ENCODE results near the gene CDH4. TPM values are rescaled to one million over a fixed set of nuclear protein-coding genes. Genes with fewer than 3 reads are reported as not detected.

Gene CDH4
- total and polyA plus RNA-seq, 4 donors, result 0.06 to 0.10 TPM; not detected in 2

DNA sequence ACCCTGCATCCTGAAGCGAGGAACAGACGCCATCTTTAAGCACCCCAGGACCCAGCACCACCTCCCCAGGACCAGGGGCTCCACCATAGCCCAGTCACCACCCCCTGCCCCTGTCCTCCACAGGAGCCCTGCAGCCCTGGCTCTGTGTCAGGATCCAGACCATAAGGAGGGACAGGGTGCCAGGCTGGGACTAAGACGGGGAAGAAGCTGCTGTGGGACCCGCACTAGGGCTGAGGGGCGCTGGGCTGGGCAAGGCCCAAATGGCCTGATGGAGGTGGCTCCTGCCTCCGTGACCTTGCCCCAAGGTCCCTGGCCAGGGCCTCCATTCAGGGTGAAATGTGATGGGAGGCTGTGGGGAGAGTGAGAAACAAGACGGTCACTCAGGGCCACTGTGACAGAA, 428.0 kb downstream of the CDH4 start:
- no peak for DNase-seq

DNA sequence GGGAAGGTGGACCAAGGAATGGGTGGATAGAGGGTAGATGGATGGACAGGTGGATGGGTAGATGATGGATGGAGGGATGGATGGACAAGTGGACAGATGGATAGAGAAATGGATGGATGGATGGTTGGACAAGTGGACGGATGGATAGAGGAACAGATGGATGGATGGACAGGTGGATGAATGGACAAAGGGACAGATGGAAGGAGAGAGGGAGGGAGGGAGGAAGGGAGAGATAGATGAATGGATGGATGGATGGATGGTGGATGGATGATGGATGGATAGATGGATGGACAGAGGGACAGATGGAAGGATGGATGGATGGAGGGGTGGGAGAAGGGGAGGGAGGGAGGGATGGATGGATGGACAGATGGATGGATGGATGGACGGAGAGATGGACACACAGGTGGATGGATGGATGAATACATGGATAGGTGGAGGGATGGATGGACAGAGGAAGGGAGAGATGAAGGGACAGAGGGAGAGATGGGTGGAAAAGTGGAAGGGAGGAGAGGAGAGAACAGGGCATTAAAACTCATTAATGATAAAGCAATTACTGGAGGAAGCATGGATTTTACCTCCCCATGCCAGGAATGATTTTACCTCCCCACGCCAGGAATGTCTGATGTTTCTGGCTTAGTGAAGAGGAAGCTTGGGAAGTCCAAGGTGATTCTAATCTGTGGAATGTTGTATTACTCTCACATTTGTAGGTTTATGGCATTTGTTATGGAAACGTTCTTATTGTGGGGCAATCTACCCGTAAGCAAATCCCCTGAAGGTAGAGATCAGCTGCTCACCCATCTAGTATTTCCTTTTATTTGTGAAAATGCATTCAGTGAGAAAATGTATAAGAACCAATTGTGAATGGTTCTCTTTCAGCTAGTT, 430.3 kb downstream of the CDH4 start:
- no peaks in the 10 kb centered on the region for H3K4me1 ChIP-seq (ENCODE audit: control insufficient read depth in 1 of 2, insufficient read depth in 2 of 2, low read length in 2 of 2)
- H3K9me3 ChIP-seq (ENCODE audit: control insufficient read depth, low read length), result no peaks in the 10 kb centered on the region
- no peak for DNase-seq
- no peaks in the 10 kb centered on the region for H3K36me3 ChIP-seq (ENCODE audit: control insufficient read depth in 1 of 2, insufficient read depth in 2 of 2, low read length in 1 of 2)
- intact Hi-C loops (cut with DNase I), result no loop called here
- H3K27ac ChIP-seq (ENCODE audit: low read depth in 1 of 2, low read length in 2 of 2), result no peak overlapping the region
- no peak for ATAC-seq (ENCODE audit: low FRiP score)
- no peak overlapping the region for H3K4me3 ChIP-seq (ENCODE audit: low read length in 2 of 2)
- no peaks in the 10 kb centered on the region for H3K27me3 ChIP-seq (ENCODE audit: control insufficient read depth in 1 of 2, insufficient read depth in 2 of 2, low read length in 1 of 2)
- WGBS, 2 donors, result 70% methylated on average over 5 of the region's 5 CpGs

More for the DNA sequence above, 428.0 kb downstream of the CDH4 start:
- intact Hi-C loops (cut with DNase I), result no loop called here
- Histone ChIP-seq H3K4me3 (ENCODE audit: low read length in 2 of 2) (no peak overlapping the region), H3K36me3 (ENCODE audit: control insufficient read depth in 1 of 2, insufficient read depth in 2 of 2, low read length in 1 of 2) (no peaks in the 10 kb centered on the region), H3K4me1 (ENCODE audit: control insufficient read depth in 1 of 2, insufficient read depth in 2 of 2, low read length in 2 of 2) (no peaks in the 10 kb centered on the region), H3K9me3 (ENCODE audit: control insufficient read depth, low read length) (no peaks in the 10 kb centered on the region), H3K27me3 (ENCODE audit: control insufficient read depth in 1 of 2, insufficient read depth in 2 of 2, low read length in 1 of 2) (no peaks in the 10 kb centered on the region), H3K27ac (ENCODE audit: low read depth in 1 of 2, low read length in 2 of 2) (no peak overlapping the region)
- WGBS, 2 donors, result 84 to 86% methylated on average over 7 of the region's 7 CpGs
- ATAC-seq (ENCODE audit: low FRiP score), result peak; percentile 11

DNA sequence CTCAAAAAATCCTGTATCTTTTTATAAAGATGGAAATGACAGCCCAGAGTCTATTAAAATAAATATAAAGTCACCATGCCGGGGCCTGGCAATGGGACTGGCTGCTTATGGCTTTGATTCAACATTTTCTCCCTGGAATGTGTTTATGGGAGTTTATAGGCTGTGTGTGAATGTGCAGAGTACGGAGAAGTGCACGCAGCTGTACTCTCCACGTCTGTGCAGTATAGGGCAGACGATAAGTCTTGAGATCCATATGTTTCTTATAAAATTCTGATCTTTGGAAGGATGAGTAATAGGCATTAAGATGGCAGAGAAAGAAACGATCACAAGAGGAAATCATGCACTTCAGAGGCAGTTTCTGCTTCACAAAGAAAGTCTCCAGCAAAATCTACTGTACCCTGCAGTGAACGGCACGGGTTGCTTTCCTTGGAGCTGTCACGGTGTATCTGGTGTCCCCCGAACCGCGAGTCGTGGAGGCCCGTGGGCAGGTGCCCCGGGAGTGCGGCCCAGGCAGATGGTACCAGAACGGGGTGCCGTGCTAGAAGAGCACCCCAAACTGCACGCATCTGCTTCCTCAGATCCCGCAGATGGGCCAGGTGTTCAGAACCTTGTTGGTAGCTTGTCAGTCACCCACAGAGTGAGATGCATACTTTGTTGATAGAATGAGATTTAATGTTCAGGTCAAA, 431.1 kb downstream of the CDH4 start:
- ATAC-seq (ENCODE audit: low FRiP score), result no peak
- WGBS, 2 donors, result 57% methylated on average over 20 of the region's 20 CpGs
- no peak for DNase-seq
- Histone ChIP-seq H3K27ac (ENCODE audit: low read depth in 1 of 2, low read length in 2 of 2) (no peak overlapping the region), H3K4me1 (ENCODE audit: control insufficient read depth in 1 of 2, insufficient read depth in 2 of 2, low read length in 2 of 2) (no peaks in the 10 kb centered on the region), H3K9me3 (ENCODE audit: control insufficient read depth, low read length) (no peaks in the 10 kb centered on the region), H3K27me3 (ENCODE audit: control insufficient read depth in 1 of 2, insufficient read depth in 2 of 2, low read length in 1 of 2) (no peaks in the 10 kb centered on the region), H3K4me3 (ENCODE audit: low read length in 2 of 2) (no peak overlapping the region), H3K36me3 (ENCODE audit: control insufficient read depth in 1 of 2, insufficient read depth in 2 of 2, low read length in 1 of 2) (no peaks in the 10 kb centered on the region)
- intact Hi-C loops (cut with DNase I), result no loop called here

DNA sequence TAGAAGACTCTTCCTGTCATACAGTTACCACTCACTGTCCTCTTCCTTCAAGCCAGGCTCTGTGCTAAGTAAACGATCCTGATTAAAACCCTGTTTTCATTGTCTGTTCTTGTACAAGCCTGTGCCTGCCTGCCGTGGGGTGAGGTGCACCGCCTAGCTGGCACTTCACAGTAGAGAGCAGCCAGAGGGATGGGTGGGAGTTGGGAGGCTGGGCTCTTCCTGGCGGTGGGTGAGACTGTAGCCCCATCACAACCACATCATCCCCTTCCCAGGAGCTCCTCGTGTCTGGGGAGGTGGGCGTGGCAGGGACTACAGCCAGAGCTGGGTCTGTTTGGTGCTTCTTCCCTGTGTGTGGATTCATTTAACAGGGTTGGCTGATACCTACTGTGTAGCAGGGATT, 431.7 kb downstream of the CDH4 start:
- Histone ChIP-seq H3K36me3 (ENCODE audit: control insufficient read depth in 1 of 2, insufficient read depth in 2 of 2, low read length in 1 of 2) (no peaks in the 10 kb centered on the region), H3K9me3 (ENCODE audit: control insufficient read depth, low read length) (no peaks in the 10 kb centered on the region), H3K27me3 (ENCODE audit: control insufficient read depth in 1 of 2, insufficient read depth in 2 of 2, low read length in 1 of 2) (no peaks in the 10 kb centered on the region), H3K4me3 (ENCODE audit: low read length in 2 of 2) (no peak overlapping the region), H3K27ac (ENCODE audit: low read depth in 1 of 2, low read length in 2 of 2) (no peak overlapping the region), H3K4me1 (ENCODE audit: control insufficient read depth in 1 of 2, insufficient read depth in 2 of 2, low read length in 2 of 2) (no peaks in the 10 kb centered on the region)
- no peak for ATAC-seq (ENCODE audit: low FRiP score)
- intact Hi-C loops (cut with DNase I), result no loop called here
- 39 to 45% methylated on average over 6 of the region's 6 CpGs for WGBS, 2 donors
- DNase-seq, result no peak

DNA sequence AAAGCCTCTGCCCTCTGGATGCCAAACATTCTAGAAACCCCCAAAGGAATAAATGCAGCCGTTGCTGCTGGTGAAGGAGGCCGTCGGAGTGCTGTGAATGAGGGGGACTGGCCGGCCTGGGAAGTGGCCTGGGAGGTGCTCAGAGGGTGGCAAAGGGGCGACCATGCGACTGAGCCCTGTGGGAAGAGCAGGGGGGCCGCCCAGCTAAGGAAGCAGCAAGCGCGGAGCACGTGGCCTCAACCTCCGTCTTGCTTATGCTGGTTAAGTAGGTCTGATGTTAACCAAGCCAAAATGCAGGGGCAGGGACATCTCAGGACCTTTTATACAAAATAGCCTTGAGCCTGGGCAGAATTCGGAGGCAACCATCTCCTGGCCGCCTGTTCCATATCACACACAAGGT, 432.1 kb downstream of the CDH4 start:
- H3K4me3 ChIP-seq (ENCODE audit: low read length in 2 of 2), result no peak overlapping the region
- no peaks in the 10 kb centered on the region for H3K27me3 ChIP-seq (ENCODE audit: control insufficient read depth in 1 of 2, insufficient read depth in 2 of 2, low read length in 1 of 2)
- intact Hi-C loops (cut with DNase I), result no loop called here
- 28 to 41% methylated on average over 13 of the region's 13 CpGs for WGBS, 2 donors
- no peaks in the 10 kb centered on the region for H3K4me1 ChIP-seq (ENCODE audit: control insufficient read depth in 1 of 2, insufficient read depth in 2 of 2, low read length in 2 of 2)
- H3K36me3 ChIP-seq (ENCODE audit: control insufficient read depth in 1 of 2, insufficient read depth in 2 of 2, low read length in 1 of 2), result no peaks in the 10 kb centered on the region
- ATAC-seq (ENCODE audit: low FRiP score) (no peak), DNase-seq (no peak)
- H3K9me3 ChIP-seq (ENCODE audit: control insufficient read depth, low read length), result no peaks in the 10 kb centered on the region
- no peak overlapping the region for H3K27ac ChIP-seq (ENCODE audit: low read depth in 1 of 2, low read length in 2 of 2)

DNA sequence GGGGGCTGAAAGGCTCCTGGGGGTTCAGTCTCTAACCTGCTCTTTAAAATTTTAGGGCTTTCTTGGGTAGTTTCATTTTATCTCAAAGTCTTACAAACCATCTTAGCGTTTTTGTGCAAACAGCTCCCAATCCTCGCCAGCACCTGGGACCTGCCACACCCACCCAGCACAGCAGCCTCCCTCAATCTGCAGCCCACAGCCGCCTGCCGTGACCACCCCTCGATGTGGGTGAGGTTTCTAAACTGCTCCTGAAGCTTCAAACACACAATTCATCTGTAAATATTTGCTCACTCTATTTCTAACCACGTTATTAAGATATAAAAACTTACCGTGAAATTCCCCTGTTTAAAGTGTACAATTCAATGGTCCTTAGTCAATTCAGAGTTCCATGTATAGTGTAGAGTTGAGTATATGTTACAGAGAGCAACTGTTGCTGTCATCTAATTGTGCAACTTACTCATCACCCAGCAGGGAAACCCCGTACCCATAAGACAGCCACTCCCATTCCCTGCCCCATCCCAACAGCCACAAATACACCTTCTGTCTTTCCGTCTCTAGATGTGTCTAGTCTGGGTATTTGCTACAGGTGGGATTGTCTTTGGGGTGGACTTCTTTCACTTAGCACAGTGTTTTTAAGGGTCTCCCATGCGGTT, 432.6 kb downstream of the CDH4 start:
- ATAC-seq (ENCODE audit: low FRiP score), result no peak
- intact Hi-C loops (cut with DNase I), result no loop called here

DNA sequence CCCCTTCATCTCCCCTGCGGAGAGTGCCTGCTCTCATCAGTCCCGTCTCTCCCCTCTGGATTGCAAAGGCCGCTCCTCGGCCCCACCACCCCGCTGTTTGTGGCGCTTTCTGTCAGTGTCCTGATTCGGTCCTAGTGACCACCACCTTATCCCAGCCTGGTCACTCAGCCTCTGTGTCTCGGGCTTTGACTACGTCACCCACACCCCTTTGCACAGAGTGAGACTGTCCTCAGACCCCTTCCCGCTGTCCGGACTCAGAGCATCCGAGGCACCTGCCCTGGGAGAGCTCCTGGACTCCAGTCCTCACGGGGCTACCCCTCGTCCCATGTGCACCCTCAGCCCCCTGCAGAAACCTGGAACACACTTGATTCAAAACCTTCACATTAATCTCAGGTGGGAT, 433.4 kb downstream of the CDH4 start:
- Histone ChIP-seq H3K27me3 (ENCODE audit: control insufficient read depth in 1 of 2, insufficient read depth in 2 of 2, low read length in 1 of 2) (no peaks in the 10 kb centered on the region), H3K36me3 (ENCODE audit: control insufficient read depth in 1 of 2, insufficient read depth in 2 of 2, low read length in 1 of 2) (no peaks in the 10 kb centered on the region)
- 72 to 77% methylated on average over 14 of the region's 14 CpGs for WGBS, 2 donors

More for the DNA sequence above, 432.6 kb downstream of the CDH4 start:
- no peaks in the 10 kb centered on the region for H3K9me3 ChIP-seq (ENCODE audit: control insufficient read depth, low read length)
- 64 to 68% methylated on average over 10 of the region's 10 CpGs for WGBS, 2 donors
- no peaks in the 10 kb centered on the region for H3K4me1 ChIP-seq (ENCODE audit: control insufficient read depth in 1 of 2, insufficient read depth in 2 of 2, low read length in 2 of 2)
- no peak overlapping the region for H3K4me3 ChIP-seq (ENCODE audit: low read length in 2 of 2)
- no peaks in the 10 kb centered on the region for H3K36me3 ChIP-seq (ENCODE audit: control insufficient read depth in 1 of 2, insufficient read depth in 2 of 2, low read length in 1 of 2)
- no peaks in the 10 kb centered on the region for H3K27me3 ChIP-seq (ENCODE audit: control insufficient read depth in 1 of 2, insufficient read depth in 2 of 2, low read length in 1 of 2)
- no peak for DNase-seq
- no peak overlapping the region for H3K27ac ChIP-seq (ENCODE audit: low read depth in 1 of 2, low read length in 2 of 2)

DNA sequence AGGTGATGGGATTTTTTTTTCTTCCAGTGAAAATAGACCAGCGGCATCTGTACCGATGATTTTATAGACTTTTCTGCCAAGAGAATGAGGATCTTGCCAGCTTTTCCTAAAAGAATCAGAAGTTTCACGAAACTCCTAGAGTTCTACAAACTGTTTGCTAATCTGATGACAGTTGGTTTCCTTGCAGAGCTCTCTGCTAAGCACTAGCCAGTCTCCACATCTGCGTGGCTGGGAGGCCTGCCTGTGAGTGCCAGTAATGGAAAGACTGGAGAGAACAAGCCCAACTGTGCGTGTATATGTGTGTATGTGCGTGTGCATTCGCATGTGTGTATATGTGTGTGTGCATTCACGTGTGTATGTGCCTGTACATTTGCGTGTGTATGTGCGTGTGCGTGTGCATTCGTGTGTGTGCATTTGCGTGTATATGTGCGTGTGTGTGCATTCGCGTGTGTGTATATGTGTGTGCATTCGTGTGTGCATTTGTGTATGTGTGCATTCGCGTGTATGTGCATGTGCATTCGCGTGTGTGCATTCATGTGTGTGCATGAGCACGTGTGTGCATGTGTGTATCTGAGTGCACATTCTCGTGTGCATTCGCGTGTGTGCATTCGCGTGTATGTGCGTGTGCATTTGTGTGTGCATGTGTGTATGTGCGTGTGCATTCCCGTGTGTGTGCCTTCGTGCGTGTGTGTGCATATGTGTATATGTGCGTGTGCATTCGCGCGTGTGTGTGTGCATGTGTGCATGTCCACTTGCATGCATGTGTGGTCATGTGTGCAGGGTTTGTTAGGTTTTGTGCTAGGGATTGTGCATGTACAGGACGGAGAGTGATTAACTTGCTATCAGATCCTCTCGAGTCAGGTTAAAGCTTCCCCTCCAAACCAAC, 434.2 kb downstream of the CDH4 start:
- WGBS, 2 donors, result 85 to 89% methylated on average over 38 of the region's 38 CpGs
- H3K36me3 ChIP-seq (ENCODE audit: control insufficient read depth in 1 of 2, insufficient read depth in 2 of 2, low read length in 1 of 2), result no peaks in the 10 kb centered on the region
- ATAC-seq (ENCODE audit: low FRiP score) (no peak), DNase-seq (no peak)
- no peaks in the 10 kb centered on the region for H3K4me1 ChIP-seq (ENCODE audit: control insufficient read depth in 1 of 2, insufficient read depth in 2 of 2, low read length in 2 of 2)
- H3K27ac ChIP-seq (ENCODE audit: low read depth in 1 of 2, low read length in 2 of 2), result no peak overlapping the region
- H3K4me3 ChIP-seq (ENCODE audit: low read length in 2 of 2), result no peak overlapping the region
- intact Hi-C loops (cut with DNase I), result no loop called here
- no peaks in the 10 kb centered on the region for H3K9me3 ChIP-seq (ENCODE audit: control insufficient read depth, low read length)
- H3K27me3 ChIP-seq (ENCODE audit: control insufficient read depth in 1 of 2, insufficient read depth in 2 of 2, low read length in 1 of 2), result no peaks in the 10 kb centered on the region

More for the DNA sequence above, 433.4 kb downstream of the CDH4 start:
- Histone ChIP-seq H3K4me1 (ENCODE audit: control insufficient read depth in 1 of 2, insufficient read depth in 2 of 2, low read length in 2 of 2) (no peaks in the 10 kb centered on the region), H3K27ac (ENCODE audit: low read depth in 1 of 2, low read length in 2 of 2) (no peak overlapping the region), H3K4me3 (ENCODE audit: low read length in 2 of 2) (no peak overlapping the region), H3K9me3 (ENCODE audit: control insufficient read depth, low read length) (no peaks in the 10 kb centered on the region)
- intact Hi-C loops (cut with DNase I), result no loop called here
- DNase-seq, result no peak
- peak; percentile 27 for ATAC-seq (ENCODE audit: low FRiP score)
